Natural killer cell (primary cell): ENCODE data around the gene DUSP7. TPM values are rescaled to one million over a fixed set of nuclear protein-coding genes. Genes with fewer than 3 reads are reported as not detected.
A peak's percentile ranks its signal among the peaks of the same experiment; 100 is the strongest.

Experiments used
- ATAC-seq, 3 donors: fragments of 150-1000 bp in 2 of 3; fragments of 200-7000 bp in 1 of 3; cut with Tn5 transposase; 1 replicate in 1 of 3; 2 replicates in 2 of 3; pipeline ENCODE4 v1.10.0; 2021; ENCODE audit warnings: mild to moderate bottlenecking in 2 of 3, moderate library complexity in 2 of 3
- DNase-seq, 2 donors: peaks; one replicate each; pipeline versions ENCODE4 v3.0.0 to v3.0.0-alpha.2; 2013 to 2021; ENCODE audit warnings: mixed read lengths in 1 of 2
- H3K27ac ChIP-seq: one replicate; pipeline ENCODE4 v1.5.1; 2013; ENCODE audit warnings: mild to moderate bottlenecking, low read length
- H3K27me3 ChIP-seq: one replicate; pipeline ENCODE4 v1.6.1; 2013; ENCODE audit warnings: low read length; ENCODE audit not compliant: control insufficient read depth, insufficient read depth
- H3K36me3 ChIP-seq: one replicate; pipeline ENCODE4 v1.6.1; 2013; ENCODE audit warnings: low read length; ENCODE audit not compliant: control insufficient read depth, insufficient read depth
- H3K4me1 ChIP-seq: one replicate; pipeline ENCODE4 v1.6.1; 2013; ENCODE audit warnings: low read length; ENCODE audit not compliant: control insufficient read depth, insufficient read depth
- H3K4me3 ChIP-seq: one replicate; pipeline ENCODE4 v1.5.1; 2013; ENCODE audit warnings: low read length
- H3K9me3 ChIP-seq: one replicate; pipeline ENCODE4 v1.6.1; 2013; ENCODE audit warnings: low read length; ENCODE audit not compliant: control insufficient read depth, insufficient read depth
- H3K27ac Mint-ChIP-seq, 2 donors: one replicate each; pipeline ENCODE4 v1.8.0; 2022; ENCODE audit warnings: mild to moderate bottlenecking in 2 of 2, mixed read lengths in 2 of 2, moderate library complexity in 1 of 2
- H3K27me3 Mint-ChIP-seq, 2 donors: one replicate each; pipeline ENCODE4 v1.8.0; 2022; ENCODE audit warnings: low read depth in 2 of 2, mixed read lengths in 2 of 2
- H3K36me3 Mint-ChIP-seq: one replicate; pipeline ENCODE4 v1.8.0; 2022; ENCODE audit warnings: mixed read lengths
- H3K4me1 Mint-ChIP-seq, 2 donors: one replicate each; pipeline ENCODE4 v1.8.0; 2022; ENCODE audit warnings: mixed read lengths in 2 of 2
- H3K4me3 Mint-ChIP-seq: one replicate; pipeline ENCODE4 v1.8.0; 2022; ENCODE audit warnings: mild to moderate bottlenecking, moderate library complexity, mixed read lengths
- H3K9me3 Mint-ChIP-seq, 2 donors: one replicate each; pipeline ENCODE4 v1.8.0; 2022; ENCODE audit warnings: mixed read lengths in 2 of 2
- CTCF ChIP-seq: fragments of 200-600 bp; IDR thresholded peaks from one replicate; pipeline ENCODE4 v1.8.0; 2022; ENCODE audit warnings: antibody characterized with exemption
- WGBS: methylation state at CpG from one replicate; pipeline ENCODE4 v1.1.7; 2013; ENCODE audit warnings: missing lambda C conversion rate; ENCODE audit not compliant: insufficient coverage; 5-methylcytosine and 5-hydroxymethylcytosine counted together
- intact Hi-C: fragments of 100-400 bp; cut with micrococcal nuclease; formaldehyde crosslinking; loops from one replicate; pipeline ENCODE4 v1.14.2; 2022
- total RNA-seq, 4 donors: library from RNA; stranded (reverse); fragments of 120-200 nt in 1 of 4; gene quantifications; one replicate each; pipeline versions ENCODE4 v1.2.3 to v1.2.4, GENCODE V29; 2013 to 2022

DUSP7 gene
- total RNA-seq, 3 donors from 2014 or later (not counting 1 experiment from before 2014, with no cell fraction given): 8.7 to 17.4 (median 11.6) TPM

GRCh38 chr3:52087731-52088130 is 31.4 kb upstream of the DUSP7 start:
- no peak for DNase-seq
- Mint-ChIP-seq H3K27me3 (no peaks in the 10 kb centered on the region), H3K36me3 (no peaks in the 10 kb centered on the region), H3K4me3 (no peak overlapping the region), H3K4me1 (peaks cover 29 to 30% of the 10 kb centered on the region in 2 donors), H3K9me3 (no peaks in the 10 kb centered on the region), H3K27ac (peak overlapping the region; percentile 16 to 73)
- Histone ChIP-seq H3K27ac (no peak overlapping the region), H3K4me3 (no peak overlapping the region), H3K27me3 (no peaks in the 10 kb centered on the region), H3K9me3 (no peaks in the 10 kb centered on the region), H3K36me3 (no peaks in the 10 kb centered on the region), H3K4me1 (peaks cover 38% of the 10 kb centered on the region)
- intact Hi-C loops: no loop called here
- WGBS: 97% methylated on average over 3 of the region's 3 CpGs
- no peak for ATAC-seq
- no peak for TF ChIP-seq CTCF

GRCh38 chr3:52086976-52087663 is 30.7 kb upstream of the DUSP7 start:
- no peak for ATAC-seq
- H3K27me3 ChIP-seq: no peaks in the 10 kb centered on the region
- DNase-seq: no peak
- H3K4me1 ChIP-seq: peaks cover 38% of the 10 kb centered on the region
- H3K27ac ChIP-seq: no peak overlapping the region
- H3K9me3 Mint-ChIP-seq: no peaks in the 10 kb centered on the region
- H3K36me3 Mint-ChIP-seq: no peaks in the 10 kb centered on the region
- peak overlapping the region; percentile 51 to 73 for H3K27ac Mint-ChIP-seq
- 78% methylated on average over 7 of the region's 8 CpGs for WGBS
- TF ChIP-seq CTCF: no peak
- peaks cover 29 to 30% of the 10 kb centered on the region in 2 donors for H3K4me1 Mint-ChIP-seq
- no peaks in the 10 kb centered on the region for H3K27me3 Mint-ChIP-seq
- H3K4me3 ChIP-seq: no peak overlapping the region
- intact Hi-C loops: no loop called here
- no peak overlapping the region for H3K4me3 Mint-ChIP-seq
- no peaks in the 10 kb centered on the region for H3K9me3 ChIP-seq
- no peaks in the 10 kb centered on the region for H3K36me3 ChIP-seq

GRCh38 chr3:52086461-52086860 is 30.1 kb upstream of the DUSP7 start:
- Mint-ChIP-seq H3K4me3 (no peak overlapping the region), H3K9me3 (no peaks in the 10 kb centered on the region), H3K36me3 (no peaks in the 10 kb centered on the region), H3K4me1 (peaks cover 29 to 30% of the 10 kb centered on the region in 2 donors), H3K27me3 (no peaks in the 10 kb centered on the region), H3K27ac (peak overlapping the region; percentile 51 to 73)
- no peak for TF ChIP-seq CTCF
- Histone ChIP-seq H3K4me3 (no peak overlapping the region), H3K27me3 (no peaks in the 10 kb centered on the region), H3K9me3 (no peaks in the 10 kb centered on the region), H3K36me3 (no peaks in the 10 kb centered on the region), H3K4me1 (peaks cover 38% of the 10 kb centered on the region), H3K27ac (no peak overlapping the region)
- 91% methylated on average over 6 of the region's 6 CpGs for WGBS
- intact Hi-C loops: no loop called here
- ATAC-seq (no peak), DNase-seq (no peak)
